Measurements from ENCODE around the gene BPIFB4.

BPIFB4 gene

GRCh38 chr20:33062105-33062824, 17.2 kb upstream of the BPIFB4 start:
- FAIRE-seq: no peak

GRCh38 chr20:33062825-33063149, 16.7 kb upstream of the BPIFB4 start:
- FAIRE-seq: no peak

DNA sequence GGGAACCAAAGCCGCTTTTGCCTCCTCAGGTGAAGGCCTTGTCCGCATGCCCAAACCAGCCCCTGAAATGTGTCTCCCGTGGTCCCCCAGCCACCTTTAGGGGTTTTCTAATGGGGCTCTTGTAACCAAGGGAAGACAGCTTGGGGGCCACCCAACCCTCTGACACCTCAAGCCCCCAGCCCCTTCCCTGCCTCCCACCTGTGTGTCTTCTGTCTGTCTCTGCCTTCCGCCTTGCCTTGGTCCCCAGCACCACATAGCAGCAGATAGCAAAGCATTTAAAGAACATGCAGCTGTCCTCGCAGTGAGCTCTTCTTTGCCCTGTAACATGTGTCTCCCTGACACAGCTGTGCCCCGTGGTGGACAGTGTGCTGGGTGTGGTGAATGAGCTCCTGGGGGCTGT, 16.2 kb upstream of the BPIFB4 start:
- no peak for FAIRE-seq

DNA sequence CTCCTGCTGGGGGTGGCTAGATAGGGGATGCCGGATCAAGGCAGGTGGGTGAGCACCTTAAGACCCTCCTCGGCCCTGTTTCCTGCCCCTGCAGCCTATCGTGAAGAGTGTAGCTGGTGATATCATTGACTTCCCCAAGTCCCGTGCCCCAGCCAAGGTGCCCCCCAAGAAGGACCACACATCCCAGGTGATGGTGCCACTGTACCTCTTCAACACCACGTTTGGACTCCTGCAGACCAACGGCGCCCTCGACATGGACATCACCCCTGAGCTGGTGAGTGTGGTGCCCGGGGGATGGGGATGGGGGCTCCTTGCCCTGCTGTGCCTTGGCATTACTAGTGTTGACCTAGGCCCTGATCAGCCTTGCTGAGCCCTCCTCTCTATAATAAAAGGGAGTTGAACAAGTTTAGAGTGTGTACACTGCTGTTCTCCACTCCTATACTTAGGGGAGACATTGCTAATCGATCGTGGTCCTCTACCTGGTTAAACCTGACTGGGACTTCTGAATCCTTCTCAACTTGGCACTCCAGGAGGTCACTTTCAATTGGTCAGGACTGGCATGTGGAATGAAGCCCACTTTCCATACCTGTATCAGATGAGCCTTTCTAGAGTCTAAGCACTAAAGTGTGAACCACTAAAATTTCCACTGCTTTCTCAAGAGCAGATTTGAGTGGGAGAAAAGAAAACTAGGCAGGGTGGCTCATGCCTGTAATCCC, 14.7 kb upstream of the BPIFB4 start:
- FAIRE-seq: no peak

GRCh38 chr20:33065785-33066184, 13.7 kb upstream of the BPIFB4 start:
- no peak for FAIRE-seq

DNA sequence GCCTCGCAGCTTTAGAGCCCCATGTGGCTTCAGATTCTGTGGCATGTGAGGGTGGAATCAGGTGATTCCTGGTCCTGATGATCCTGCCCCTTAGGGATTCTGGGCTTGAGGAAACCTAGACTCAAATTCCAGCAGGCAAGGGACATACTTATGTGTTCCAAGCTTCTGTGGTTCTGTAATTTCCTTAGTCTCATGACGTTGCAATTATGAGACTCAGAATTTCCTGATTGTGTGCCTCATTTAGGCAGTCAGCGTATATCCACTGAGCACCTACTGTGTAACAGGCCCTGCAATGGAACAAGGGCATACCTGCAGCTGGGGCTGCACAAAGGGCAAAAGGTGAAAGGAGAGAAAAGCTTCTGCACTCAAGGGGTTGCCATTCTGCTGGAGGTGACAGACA, 11.6 kb upstream of the BPIFB4 start:
- no peak for FAIRE-seq

DNA sequence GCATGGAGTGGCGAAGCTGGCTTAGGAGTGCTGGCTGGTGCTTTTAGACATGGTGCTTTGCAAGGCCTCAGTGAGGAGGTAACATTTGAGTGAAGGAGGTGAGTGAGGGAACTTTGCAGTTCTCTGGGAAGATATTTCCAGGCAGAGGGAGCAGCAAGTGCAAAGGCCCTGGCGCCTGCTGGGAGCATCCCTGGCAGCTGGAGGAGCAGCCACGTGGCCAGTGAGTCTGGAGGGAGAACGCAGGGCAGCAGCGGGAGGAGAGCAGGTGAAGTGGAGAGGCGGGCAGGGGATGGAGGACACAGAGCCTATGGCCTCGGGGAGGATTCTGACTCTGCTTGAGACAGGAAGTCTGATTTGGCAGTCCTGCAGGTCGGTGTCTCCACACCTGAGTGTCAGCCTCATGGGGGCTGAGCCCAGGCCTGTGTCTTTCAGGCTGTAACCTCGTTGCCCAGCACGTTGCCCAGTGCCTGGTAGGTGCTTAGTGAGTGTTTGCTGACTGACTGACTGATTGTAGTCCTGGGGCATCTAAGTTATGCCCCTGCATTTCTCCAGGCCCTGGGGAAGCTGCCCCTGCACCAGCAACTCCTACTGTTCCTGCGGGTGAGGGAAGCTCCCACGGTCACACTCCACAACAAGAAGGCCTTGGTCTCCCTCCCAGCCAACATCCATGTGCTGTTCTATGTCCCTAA, 11.0 kb upstream of the BPIFB4 start:
- FAIRE-seq: no peak

GRCh38 chr20:33069673-33070072, 9.8 kb upstream of the BPIFB4 start:
- no peak for FAIRE-seq

- no peak for FAIRE-seq
Observed at GRCh38 chr20:33070111-33071053, 9.1 kb upstream of the BPIFB4 start.

GRCh38 chr20:33071198-33071597, 8.2 kb upstream of the BPIFB4 start:
- FAIRE-seq: no peak

DNA sequence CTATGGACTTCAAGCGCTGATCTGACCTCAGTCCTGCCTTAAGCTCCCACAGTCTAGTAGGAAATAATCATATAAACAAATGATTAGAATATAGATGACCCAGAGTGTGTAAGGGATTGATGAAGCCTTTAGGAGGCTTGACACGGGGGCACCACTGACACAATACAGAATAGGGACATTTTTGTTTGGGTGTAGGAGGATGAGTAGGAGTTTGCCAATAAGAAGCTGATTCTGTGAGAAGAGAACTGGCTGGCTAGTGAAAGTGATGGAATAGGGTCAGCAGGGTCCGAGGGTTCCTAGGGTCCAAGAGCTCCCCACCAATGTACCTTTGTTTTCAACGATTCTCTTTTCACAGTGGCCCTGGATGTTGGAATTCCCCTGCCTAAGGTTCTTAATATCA, 7.1 kb upstream of the BPIFB4 start:
- no peak for FAIRE-seq

DNA sequence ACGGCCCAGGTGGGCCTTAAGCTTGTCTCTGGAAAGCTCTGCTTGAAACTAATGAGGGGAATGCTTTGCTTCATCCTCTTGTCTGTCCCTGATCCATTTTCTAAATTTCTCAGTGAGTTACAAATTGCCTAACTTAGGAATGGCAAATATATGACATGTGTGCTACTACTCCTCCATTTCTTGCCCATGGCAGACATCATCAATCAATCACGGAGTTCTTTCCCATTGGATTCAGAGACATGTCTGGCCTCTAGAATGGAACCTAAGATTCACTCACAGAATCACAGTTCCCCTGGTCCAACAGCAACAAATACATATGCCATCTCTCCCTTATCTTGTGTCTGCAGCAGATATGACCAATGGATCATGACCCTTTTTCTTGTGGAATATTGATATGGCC, 6.6 kb upstream of the BPIFB4 start:
- no peak for FAIRE-seq

GRCh38 chr20:33074675-33075074, 4.8 kb upstream of the BPIFB4 start:
- no peak for FAIRE-seq

GRCh38 chr20:33075281-33075680, 4.2 kb upstream of the BPIFB4 start:
- no peak for FAIRE-seq

GRCh38 chr20:33076662-33077372, 2.6 kb upstream of the BPIFB4 start:
- FAIRE-seq: no peak

DNA sequence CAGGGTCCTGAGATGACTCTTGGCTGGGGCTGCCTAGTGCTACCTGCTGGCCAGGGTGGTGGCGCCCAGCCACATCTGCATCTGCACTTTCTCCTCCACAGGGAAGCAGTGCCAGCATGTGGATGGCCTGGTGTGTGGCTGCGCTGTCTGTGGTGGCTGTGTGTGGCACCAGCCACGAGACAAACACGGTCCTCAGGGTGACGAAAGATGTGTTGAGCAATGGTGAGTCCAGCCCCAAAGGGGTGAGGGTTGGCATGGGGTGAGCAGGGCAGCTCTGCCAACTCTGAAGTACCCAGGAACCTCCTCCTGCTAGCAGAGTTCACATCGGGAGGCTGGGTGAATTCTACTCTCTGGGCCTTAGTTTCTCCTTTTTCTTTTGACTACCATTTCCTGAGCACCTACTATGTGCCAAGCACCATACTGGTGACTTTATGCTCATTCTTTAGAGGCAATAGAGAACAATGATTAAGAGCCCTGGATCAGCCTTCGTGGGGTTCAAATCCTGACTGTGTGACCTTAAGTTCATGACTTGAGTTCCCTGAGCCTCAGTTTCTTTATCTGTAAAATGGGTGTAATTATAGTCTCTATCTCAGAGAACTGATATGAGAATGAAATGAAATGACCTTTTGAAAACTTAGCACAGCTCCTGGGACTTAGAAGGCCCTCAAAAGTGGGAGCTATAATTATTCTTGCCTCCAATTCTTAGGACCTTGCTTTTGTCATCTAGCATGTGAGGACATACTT, 2.1 kb downstream of the BPIFB4 start:
- FAIRE-seq: no peak

- FAIRE-seq: no peak
Observed at GRCh38 chr20:33082546-33082945, 3.1 kb downstream of the BPIFB4 start.

- no peak for FAIRE-seq
Observed at GRCh38 chr20:33083544-33084340, 4.3 kb downstream of the BPIFB4 start.

- no peak for FAIRE-seq
Observed at GRCh38 chr20:33084722-33085121, 5.3 kb downstream of the BPIFB4 start.

DNA sequence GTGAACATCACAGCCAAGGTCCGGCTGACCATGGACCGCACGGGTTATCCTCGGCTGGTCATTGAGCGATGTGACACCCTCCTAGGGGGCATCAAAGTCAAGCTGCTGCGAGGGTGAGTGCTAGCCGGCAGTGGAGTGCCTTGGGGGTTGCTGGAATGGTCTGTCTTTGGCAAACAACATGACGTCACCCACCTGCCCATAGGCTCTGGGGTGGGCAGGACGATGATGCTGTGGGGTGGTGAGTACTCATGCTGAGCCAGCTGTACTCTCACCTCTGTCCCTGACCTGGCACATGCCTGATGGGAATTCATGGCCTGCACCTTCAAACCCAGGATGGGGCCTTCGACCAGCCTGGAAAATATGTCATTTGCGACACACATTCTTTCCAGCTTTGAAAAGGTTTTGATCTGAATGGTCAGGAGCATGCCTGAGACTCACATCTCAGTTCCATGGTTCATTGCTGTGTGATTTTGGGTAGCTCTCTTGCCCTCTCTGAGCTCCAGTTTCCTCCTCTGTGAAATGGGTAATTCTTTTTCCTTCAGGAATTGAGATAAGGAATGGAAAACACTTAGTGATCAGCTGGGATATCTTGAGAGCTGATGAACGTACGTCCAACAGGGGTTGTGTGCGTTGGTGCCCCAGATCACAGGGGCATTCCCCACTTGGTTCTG, 6.7 kb downstream of the BPIFB4 start:
- no peak for FAIRE-seq

All from TTC549 (cell line).